ENCODE measurements around the gene NOS1AP. TPM values are rescaled to one million over a fixed set of nuclear protein-coding genes. Genes with fewer than 3 reads are reported as not detected.

Gene NOS1AP
- total and polyA plus RNA-seq, 2 experiments from 2014 or later: 5.8 to 6.6 TPM

DNA sequence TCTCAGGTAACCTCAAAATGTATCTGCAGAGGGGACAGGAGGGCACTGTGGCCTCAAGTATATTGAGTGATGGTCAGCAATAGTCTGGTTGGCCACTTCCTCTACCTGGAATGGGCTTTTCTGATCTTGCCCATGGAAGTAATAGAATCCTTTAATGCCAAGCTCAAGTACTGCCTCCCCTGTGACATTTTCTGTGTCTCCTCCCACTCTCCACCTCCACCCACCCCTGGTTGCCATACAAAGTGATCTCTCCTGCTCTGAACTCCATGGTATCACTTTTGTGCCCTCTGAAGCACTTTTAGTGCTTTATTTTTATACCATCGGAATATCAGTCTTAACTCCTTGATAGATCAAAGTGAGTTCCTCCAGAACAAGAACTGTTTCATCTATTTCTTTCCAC, 9.2 kb upstream of the NOS1AP start:
- H2AFZ ChIP-seq: no peak overlapping the region
- H3K4me3 ChIP-seq: no peak overlapping the region
- Mint-ChIP-seq H3K27ac (no peak overlapping the region), H3K4me3 (no peak overlapping the region), H3K4me1 (peaks cover 29% of the 10 kb centered on the region), H3K9me3 (no peaks in the 10 kb centered on the region), H3K27me3 (ENCODE audit: insufficient read depth, low read depth, poor library complexity) (peaks cover 2% of the 10 kb centered on the region), H3K36me3 (ENCODE audit: low read depth) (no peaks in the 10 kb centered on the region)
- TF ChIP-seq EZH2 (IDR thresholded peaks at IDR 0.05; ENCODE audit: low read depth, unreplicated experiment) (no peak), CREB1 (CRISPR knock-in tag; IDR thresholded peaks at IDR 0.05; ENCODE audit: low read depth) (no peak), POLR2AphosphoS5 (IDR thresholded peaks at IDR 0.05; ENCODE audit: low read depth) (no peak), ZNF331 (CRISPR knock-in tag; IDR thresholded peaks at IDR 0.05; ENCODE audit: low read depth) (no peak), JUNB (IDR thresholded peaks at IDR 0.05; ENCODE audit: unreplicated experiment) (no peak), ZNF114 (CRISPR knock-in tag; IDR thresholded peaks at IDR 0.05) (no peak), EZH2phosphoT487 (IDR thresholded peaks at IDR 0.05; ENCODE audit: unreplicated experiment) (no peak), STAT1 (IDR thresholded peaks at IDR 0.05; ENCODE audit: unreplicated experiment) (no peak), NANOG (IDR thresholded peaks at IDR 0.05; ENCODE audit: borderline replicate concordance) (no peak)
- TF ChIP-seq, protein P1, sequence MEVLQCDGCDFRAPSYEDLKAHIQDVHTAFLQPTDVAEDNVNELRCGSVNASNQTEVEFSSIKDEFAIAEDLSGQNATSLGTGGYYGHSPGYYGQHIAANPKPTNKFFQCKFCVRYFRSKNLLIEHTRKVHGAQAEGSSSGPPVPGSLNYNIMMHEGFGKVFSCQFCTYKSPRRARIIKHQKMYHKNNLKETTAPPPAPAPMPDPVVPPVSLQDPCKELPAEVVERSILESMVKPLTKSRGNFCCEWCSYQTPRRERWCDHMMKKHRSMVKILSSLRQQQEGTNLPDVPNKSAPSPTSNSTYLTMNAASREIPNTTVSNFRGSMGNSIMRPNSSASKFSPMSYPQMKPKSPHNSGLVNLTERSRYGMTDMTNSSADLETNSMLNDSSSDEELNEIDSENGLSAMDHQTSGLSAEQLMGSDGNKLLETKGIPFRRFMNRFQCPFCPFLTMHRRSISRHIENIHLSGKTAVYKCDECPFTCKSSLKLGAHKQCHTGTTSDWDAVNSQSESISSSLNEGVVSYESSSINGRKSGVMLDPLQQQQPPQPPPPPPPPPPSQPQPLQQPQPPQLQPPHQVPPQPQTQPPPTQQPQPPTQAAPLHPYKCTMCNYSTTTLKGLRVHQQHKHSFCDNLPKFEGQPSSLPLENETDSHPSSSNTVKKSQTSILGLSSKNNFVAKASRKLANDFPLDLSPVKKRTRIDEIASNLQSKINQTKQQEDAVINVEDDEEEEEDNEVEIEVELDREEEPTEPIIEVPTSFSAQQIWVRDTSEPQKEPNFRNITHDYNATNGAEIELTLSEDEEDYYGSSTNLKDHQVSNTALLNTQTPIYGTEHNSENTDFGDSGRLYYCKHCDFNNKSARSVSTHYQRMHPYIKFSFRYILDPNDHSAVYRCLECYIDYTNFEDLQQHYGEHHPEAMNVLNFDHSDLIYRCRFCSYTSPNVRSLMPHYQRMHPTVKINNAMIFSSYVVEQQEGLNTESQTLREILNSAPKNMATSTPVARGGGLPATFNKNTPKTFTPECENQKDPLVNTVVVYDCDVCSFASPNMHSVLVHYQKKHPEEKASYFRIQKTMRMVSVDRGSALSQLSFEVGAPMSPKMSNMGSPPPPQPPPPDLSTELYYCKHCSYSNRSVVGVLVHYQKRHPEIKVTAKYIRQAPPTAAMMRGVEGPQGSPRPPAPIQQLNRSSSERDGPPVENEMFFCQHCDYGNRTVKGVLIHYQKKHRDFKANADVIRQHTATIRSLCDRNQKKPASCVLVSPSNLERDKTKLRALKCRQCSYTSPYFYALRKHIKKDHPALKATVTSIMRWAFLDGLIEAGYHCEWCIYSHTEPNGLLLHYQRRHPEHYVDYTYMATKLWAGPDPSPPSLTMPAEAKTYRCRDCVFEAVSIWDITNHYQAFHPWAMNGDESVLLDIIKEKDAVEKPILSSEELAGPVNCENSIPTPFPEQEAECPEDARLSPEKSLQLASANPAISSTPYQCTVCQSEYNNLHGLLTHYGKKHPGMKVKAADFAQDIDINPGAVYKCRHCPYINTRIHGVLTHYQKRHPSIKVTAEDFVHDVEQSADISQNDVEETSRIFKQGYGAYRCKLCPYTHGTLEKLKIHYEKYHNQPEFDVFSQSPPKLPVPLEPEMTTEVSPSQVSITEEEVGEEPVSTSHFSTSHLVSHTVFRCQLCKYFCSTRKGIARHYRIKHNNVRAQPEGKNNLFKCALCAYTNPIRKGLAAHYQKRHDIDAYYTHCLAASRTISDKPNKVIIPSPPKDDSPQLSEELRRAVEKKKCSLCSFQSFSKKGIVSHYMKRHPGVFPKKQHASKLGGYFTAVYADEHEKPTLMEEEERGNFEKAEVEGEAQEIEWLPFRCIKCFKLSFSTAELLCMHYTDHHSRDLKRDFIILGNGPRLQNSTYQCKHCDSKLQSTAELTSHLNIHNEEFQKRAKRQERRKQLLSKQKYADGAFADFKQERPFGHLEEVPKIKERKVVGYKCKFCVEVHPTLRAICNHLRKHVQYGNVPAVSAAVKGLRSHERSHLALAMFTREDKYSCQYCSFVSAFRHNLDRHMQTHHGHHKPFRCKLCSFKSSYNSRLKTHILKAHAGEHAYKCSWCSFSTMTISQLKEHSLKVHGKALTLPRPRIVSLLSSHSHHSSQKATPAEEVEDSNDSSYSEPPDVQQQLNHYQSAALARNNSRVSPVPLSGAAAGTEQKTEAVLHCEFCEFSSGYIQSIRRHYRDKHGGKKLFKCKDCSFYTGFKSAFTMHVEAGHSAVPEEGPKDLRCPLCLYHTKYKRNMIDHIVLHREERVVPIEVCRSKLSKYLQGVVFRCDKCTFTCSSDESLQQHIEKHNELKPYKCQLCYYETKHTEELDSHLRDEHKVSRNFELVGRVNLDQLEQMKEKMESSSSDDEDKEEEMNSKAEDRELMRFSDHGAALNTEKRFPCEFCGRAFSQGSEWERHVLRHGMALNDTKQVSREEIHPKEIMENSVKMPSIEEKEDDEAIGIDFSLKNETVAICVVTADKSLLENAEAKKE (CRISPR knock-in tag; IDR thresholded peaks at IDR 0.05): no peak
- TF ChIP-seq, protein P2, sequence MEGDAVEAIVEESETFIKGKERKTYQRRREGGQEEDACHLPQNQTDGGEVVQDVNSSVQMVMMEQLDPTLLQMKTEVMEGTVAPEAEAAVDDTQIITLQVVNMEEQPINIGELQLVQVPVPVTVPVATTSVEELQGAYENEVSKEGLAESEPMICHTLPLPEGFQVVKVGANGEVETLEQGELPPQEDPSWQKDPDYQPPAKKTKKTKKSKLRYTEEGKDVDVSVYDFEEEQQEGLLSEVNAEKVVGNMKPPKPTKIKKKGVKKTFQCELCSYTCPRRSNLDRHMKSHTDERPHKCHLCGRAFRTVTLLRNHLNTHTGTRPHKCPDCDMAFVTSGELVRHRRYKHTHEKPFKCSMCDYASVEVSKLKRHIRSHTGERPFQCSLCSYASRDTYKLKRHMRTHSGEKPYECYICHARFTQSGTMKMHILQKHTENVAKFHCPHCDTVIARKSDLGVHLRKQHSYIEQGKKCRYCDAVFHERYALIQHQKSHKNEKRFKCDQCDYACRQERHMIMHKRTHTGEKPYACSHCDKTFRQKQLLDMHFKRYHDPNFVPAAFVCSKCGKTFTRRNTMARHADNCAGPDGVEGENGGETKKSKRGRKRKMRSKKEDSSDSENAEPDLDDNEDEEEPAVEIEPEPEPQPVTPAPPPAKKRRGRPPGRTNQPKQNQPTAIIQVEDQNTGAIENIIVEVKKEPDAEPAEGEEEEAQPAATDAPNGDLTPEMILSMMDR (conservative IDR thresholded peaks at IDR 0.05; ENCODE audit: low read depth in 2 of 2): no peak
- TF ChIP-seq, protein P3, sequence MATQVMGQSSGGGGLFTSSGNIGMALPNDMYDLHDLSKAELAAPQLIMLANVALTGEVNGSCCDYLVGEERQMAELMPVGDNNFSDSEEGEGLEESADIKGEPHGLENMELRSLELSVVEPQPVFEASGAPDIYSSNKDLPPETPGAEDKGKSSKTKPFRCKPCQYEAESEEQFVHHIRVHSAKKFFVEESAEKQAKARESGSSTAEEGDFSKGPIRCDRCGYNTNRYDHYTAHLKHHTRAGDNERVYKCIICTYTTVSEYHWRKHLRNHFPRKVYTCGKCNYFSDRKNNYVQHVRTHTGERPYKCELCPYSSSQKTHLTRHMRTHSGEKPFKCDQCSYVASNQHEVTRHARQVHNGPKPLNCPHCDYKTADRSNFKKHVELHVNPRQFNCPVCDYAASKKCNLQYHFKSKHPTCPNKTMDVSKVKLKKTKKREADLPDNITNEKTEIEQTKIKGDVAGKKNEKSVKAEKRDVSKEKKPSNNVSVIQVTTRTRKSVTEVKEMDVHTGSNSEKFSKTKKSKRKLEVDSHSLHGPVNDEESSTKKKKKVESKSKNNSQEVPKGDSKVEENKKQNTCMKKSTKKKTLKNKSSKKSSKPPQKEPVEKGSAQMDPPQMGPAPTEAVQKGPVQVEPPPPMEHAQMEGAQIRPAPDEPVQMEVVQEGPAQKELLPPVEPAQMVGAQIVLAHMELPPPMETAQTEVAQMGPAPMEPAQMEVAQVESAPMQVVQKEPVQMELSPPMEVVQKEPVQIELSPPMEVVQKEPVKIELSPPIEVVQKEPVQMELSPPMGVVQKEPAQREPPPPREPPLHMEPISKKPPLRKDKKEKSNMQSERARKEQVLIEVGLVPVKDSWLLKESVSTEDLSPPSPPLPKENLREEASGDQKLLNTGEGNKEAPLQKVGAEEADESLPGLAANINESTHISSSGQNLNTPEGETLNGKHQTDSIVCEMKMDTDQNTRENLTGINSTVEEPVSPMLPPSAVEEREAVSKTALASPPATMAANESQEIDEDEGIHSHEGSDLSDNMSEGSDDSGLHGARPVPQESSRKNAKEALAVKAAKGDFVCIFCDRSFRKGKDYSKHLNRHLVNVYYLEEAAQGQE (IDR thresholded peaks at IDR 0.05; ENCODE audit: unreplicated experiment): no peak
- TF ChIP-seq, protein P4, sequence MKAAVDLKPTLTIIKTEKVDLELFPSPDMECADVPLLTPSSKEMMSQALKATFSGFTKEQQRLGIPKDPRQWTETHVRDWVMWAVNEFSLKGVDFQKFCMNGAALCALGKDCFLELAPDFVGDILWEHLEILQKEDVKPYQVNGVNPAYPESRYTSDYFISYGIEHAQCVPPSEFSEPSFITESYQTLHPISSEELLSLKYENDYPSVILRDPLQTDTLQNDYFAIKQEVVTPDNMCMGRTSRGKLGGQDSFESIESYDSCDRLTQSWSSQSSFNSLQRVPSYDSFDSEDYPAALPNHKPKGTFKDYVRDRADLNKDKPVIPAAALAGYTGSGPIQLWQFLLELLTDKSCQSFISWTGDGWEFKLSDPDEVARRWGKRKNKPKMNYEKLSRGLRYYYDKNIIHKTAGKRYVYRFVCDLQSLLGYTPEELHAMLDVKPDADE (IDR thresholded peaks at IDR 0.05): no peak
- no peaks in the 10 kb centered on the region for H3K79me2 ChIP-seq (replicated peaks; ENCODE audit: insufficient read depth)
- no peaks in the 10 kb centered on the region for H3K27me3 ChIP-seq (ENCODE audit: insufficient read depth)
- DNase-seq (ENCODE audit: low spot score): no peak
- H3K27ac ChIP-seq (ENCODE audit: low read depth): no peak overlapping the region
- no peaks in the 10 kb centered on the region for H4K20me1 ChIP-seq (replicated peaks; ENCODE audit: insufficient read depth)
- H3K4me1 ChIP-seq (ENCODE audit: insufficient read depth): peaks cover 12% of the 10 kb centered on the region; the same call in 1 of the 2 replicates
- H3F3A ChIP-seq (replicated peaks; ENCODE audit: low read depth): 0 out of 2 replicates have a peak, but pooled peaks cover 3% of the 10 kb centered on the region
- no peaks in the 10 kb centered on the region for H3K9me2 ChIP-seq (ENCODE audit: insufficient read depth)
- no peak for ATAC-seq
- H3K36me3 ChIP-seq (ENCODE audit: insufficient read depth): no peaks in the 10 kb centered on the region
- H3K4me2 ChIP-seq: no peak overlapping the region
